Smooth muscle cell (in vitro differentiated cells): ENCODE data around the gene ILDR1. TPM values are rescaled to one million over a fixed set of nuclear protein-coding genes. Genes with fewer than 3 reads are reported as not detected.

Experiments
- DNase-seq: peaks from one replicate; lab custom pipeline; 2025; ENCODE audit not compliant: unreplicated experiment; lab: John Stamatoyannopoulos, UW
- H2AFZ ChIP-seq: fragments of 200-600 bp; sonication (generic); 2 replicates; pipeline ENCODE4 v1.6.0; 2016; ENCODE audit warnings: antibody characterized with exemption, low read depth, mild to moderate bottlenecking
- H3F3A ChIP-seq: fragments of 200-600 bp; sonication (generic); 2 replicates; pipeline ENCODE4 v1.6.0; 2017; ENCODE audit warnings: antibody characterized with exemption, low read depth
- H3K27ac ChIP-seq: fragments of 200-600 bp; sonication (generic); 2 replicates; pipeline ENCODE4 v1.5.1; 2016; ENCODE audit warnings: low read depth, mild to moderate bottlenecking
- H3K27me3 ChIP-seq: fragments of 200-600 bp; sonication (generic); 2 replicates; pipeline ENCODE4 v1.6.1; 2016; ENCODE audit warnings: low read depth, mild to moderate bottlenecking
- H3K36me3 ChIP-seq: fragments of 200-600 bp; sonication (generic); 2 replicates; pipeline ENCODE4 v1.5.1; 2016; ENCODE audit warnings: low read depth
- H3K4me1 ChIP-seq: fragments of 200-600 bp; sonication (generic); 2 replicates; pipeline ENCODE4 v1.5.1; 2016; ENCODE audit warnings: low read depth
- H3K4me2 ChIP-seq: fragments of 200-600 bp; sonication (generic); 2 replicates; pipeline ENCODE4 v1.6.0; 2016; ENCODE audit warnings: mild to moderate bottlenecking
- H3K4me3 ChIP-seq: fragments of 200-600 bp; sonication (generic); 2 replicates; pipeline ENCODE4 v1.5.1; 2016; ENCODE audit warnings: mild to moderate bottlenecking
- H3K79me2 ChIP-seq: fragments of 200-600 bp; sonication (generic); 2 replicates; pipeline ENCODE4 v1.6.0; 2016; ENCODE audit warnings: low read depth, mild to moderate bottlenecking
- H3K9ac ChIP-seq: fragments of 200-600 bp; sonication (generic); 2 replicates; pipeline ENCODE4 v1.6.0; 2016; ENCODE audit warnings: low read depth
- H3K9me3 ChIP-seq: fragments of 200-600 bp; sonication (generic); replicated peaks from 2 replicates; pipeline ENCODE4 v1.5.1; 2016; ENCODE audit warnings: low read depth
- H4K20me1 ChIP-seq: fragments of 200-600 bp; sonication (generic); 2 replicates; pipeline ENCODE4 v1.6.0; 2016; ENCODE audit warnings: low read depth
- CTCF ChIP-seq: fragments of 200-600 bp; sonication (generic); IDR thresholded peaks from 2 replicates; pipeline ENCODE4 v1.5.1; 2017; ENCODE audit warnings: borderline replicate concordance, mild to moderate bottlenecking, antibody characterized with exemption; ENCODE audit not compliant: insufficient read depth, poor library complexity, severe bottlenecking
- WGBS: methylation state at CpG from one replicate; pipeline ENCODE4 v1.1.7; 2016; ENCODE audit warnings: low lambda C conversion rate; 5-methylcytosine and 5-hydroxymethylcytosine counted together
- polyA plus RNA-seq: library from polyadenylated mRNA; unstranded; fragments of >200 nt; fragmentation: Nextera tagmentation; extraction: Ambion mirVana; gene quantifications from 2 replicates; pipeline ENCODE4 v1.2.1, GENCODE V29; 2016
- total RNA-seq: library from RNA; depleted of rRNA; stranded (reverse); fragments of >200 nt; gene quantifications from 2 replicates; pipeline ENCODE4 v1.2.3, GENCODE V29; 2014

The ILDR1 gene
- total and polyA plus RNA-seq, 2 experiments from 2014 or later, result 1.4 TPM; not detected in 1

DNA sequence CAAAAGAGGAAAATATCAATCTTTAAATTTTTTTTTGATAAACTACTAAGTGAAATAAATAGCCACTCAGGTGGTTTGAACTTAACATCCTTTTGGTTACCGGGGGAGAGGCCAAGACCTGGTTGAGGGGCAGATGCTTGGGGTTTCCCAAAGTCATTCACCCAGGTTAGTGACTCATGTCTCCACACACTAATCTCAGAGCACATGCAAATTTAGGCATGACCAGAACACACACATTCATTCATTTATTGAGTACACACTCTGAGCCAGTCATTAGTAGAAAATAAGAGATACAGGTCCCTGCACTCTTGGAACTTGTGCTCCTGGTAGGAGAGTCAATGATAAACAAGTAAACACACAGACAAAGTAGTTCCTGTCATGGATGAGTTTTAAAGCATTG lies 7.3 kb downstream of the ILDR1 start:
- H3K79me2 ChIP-seq, result no peaks in the 10 kb centered on the region
- DNase-seq, result no peak
- H3K4me3 ChIP-seq, result no peak overlapping the region
- no peaks in the 10 kb centered on the region for H3K27me3 ChIP-seq
- H3F3A ChIP-seq, result no peaks in the 10 kb centered on the region
- H3K4me2 ChIP-seq, result no peak overlapping the region
- H3K4me1 ChIP-seq, result no peaks in the 10 kb centered on the region
- no peak overlapping the region for H3K27ac ChIP-seq
- WGBS, result 96% methylated on average over 1 of the region's 1 CpG
- no peak overlapping the region for H2AFZ ChIP-seq
- H3K36me3 ChIP-seq, result no peaks in the 10 kb centered on the region
- H3K9ac ChIP-seq, result no peak overlapping the region
- no peaks in the 10 kb centered on the region for H3K9me3 ChIP-seq
- no peaks in the 10 kb centered on the region for H4K20me1 ChIP-seq
- no peak for TF ChIP-seq CTCF

DNA sequence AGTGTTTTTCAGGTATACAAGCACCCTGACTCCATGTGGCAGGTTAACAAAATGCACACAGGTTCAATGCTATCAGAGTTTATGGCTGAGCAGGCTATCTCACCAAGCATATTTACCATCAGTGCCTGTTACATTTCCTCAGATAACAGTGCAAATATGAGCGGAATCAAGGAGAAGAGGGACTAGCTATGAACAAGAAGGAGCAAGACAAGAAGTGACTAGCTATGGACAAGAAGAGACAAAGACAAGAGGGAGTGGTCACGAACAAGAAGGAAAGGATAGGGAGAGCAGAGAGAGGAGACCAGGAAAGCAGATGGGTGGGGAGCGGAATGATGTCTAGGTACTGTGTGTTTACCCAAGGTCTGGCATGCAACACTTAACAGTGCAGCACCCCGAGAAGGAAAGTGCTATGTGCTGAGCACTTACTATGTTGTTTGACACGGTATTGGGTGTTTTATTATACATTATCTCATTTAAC lies 8.6 kb downstream of the ILDR1 start:
- Histone ChIP-seq H3K4me3 (no peak overlapping the region), H3K36me3 (no peaks in the 10 kb centered on the region), H3K9ac (no peak overlapping the region), H3K27me3 (no peaks in the 10 kb centered on the region), H3K4me2 (no peak overlapping the region), H3F3A (no peaks in the 10 kb centered on the region), H3K4me1 (no peaks in the 10 kb centered on the region), H2AFZ (no peak overlapping the region), H3K79me2 (no peaks in the 10 kb centered on the region), H3K27ac (no peak overlapping the region), H4K20me1 (no peaks in the 10 kb centered on the region), H3K9me3 (no peaks in the 10 kb centered on the region)
- no peak for TF ChIP-seq CTCF
- WGBS, result 86% methylated on average over 5 of the region's 5 CpGs
- no peak for DNase-seq

DNA sequence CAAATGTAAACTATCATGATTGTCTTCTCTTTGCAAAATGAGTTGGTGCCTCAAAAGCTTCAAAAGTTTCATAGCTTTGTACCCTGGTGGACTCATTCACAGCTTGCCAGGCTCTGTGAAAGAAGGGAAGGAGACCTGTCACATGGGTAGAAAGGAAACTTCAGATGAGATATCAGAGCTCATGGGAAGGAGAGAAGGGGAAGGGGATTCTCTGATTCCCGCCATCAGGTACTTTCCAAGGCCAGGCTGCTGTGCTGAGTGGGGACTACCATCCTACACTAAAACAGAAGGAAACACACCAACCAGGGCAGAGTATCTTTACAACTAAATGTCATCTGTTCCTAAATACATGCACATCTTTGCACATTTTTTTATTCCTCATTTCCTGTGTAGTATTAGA lies 9.2 kb downstream of the ILDR1 start:
- Histone ChIP-seq H3K9ac (no peak overlapping the region), H3K4me2 (no peak overlapping the region), H3K27me3 (no peaks in the 10 kb centered on the region), H3F3A (no peaks in the 10 kb centered on the region), H4K20me1 (no peaks in the 10 kb centered on the region), H3K79me2 (no peaks in the 10 kb centered on the region), H3K4me3 (no peak overlapping the region), H2AFZ (no peak overlapping the region), H3K36me3 (no peaks in the 10 kb centered on the region), H3K4me1 (no peaks in the 10 kb centered on the region), H3K9me3 (no peaks in the 10 kb centered on the region), H3K27ac (no peak overlapping the region)
- TF ChIP-seq CTCF, result no peak
- no peak for DNase-seq
- WGBS, result 88% methylated on average over 1 of the region's 1 CpG

GRCh38 chr3:122011396-122011795 lies 10.7 kb downstream of the ILDR1 start:
- no peaks in the 10 kb centered on the region for H3K4me1 ChIP-seq
- 68% methylated on average over 4 of the region's 4 CpGs for WGBS
- no peak for DNase-seq
- no peaks in the 10 kb centered on the region for H3K36me3 ChIP-seq
- no peak overlapping the region for H3K4me3 ChIP-seq
- no peaks in the 10 kb centered on the region for H3F3A ChIP-seq
- no peak overlapping the region for H3K4me2 ChIP-seq
- no peak overlapping the region for H3K27ac ChIP-seq
- no peak overlapping the region for H3K9ac ChIP-seq
- H4K20me1 ChIP-seq, result no peaks in the 10 kb centered on the region
- no peak overlapping the region for H2AFZ ChIP-seq
- H3K79me2 ChIP-seq, result no peaks in the 10 kb centered on the region
- H3K27me3 ChIP-seq, result no peaks in the 10 kb centered on the region
- no peaks in the 10 kb centered on the region for H3K9me3 ChIP-seq
- no peak for TF ChIP-seq CTCF
